Heart right ventricle (tissue), 16 donors: ENCODE measurements around the gene GTF2I. TPM values are rescaled to one million over a fixed set of nuclear protein-coding genes. Genes with fewer than 3 reads are reported as not detected.
A peak's percentile ranks its signal among the peaks of the same experiment; 100 is the strongest.
"Not testable (repeated sequence)": the region's sequence is repeated elsewhere in the genome, so short reads cannot be mapped to it uniquely, and the experiment has no call there.

Source experiments
- ATAC-seq, 8 donors: fragments of 200-7000 bp; cut with Tn5 transposase; one replicate each; pipeline ENCODE4 v1.9.1; 2020; ENCODE audit warnings: mild to moderate bottlenecking in 8 of 8, moderate library complexity in 8 of 8, moderate number of reproducible peaks in 1 of 8
- DNase-seq, 2 donors: peaks; one replicate each; pipeline ENCODE4 v3.0.0-alpha.2; 2020
- H3K27ac ChIP-seq, 10 donors: fragments of 200-600 bp; sonication (generic) in 2 of 10; one replicate each; pipeline versions ENCODE4 v1.5.0 to v1.8.0; 2020 to 2022; ENCODE audit warnings: mild to moderate bottlenecking in 3 of 10
- H3K27me3 ChIP-seq, 7 donors: fragments of 200-600 bp; one replicate each; pipeline ENCODE4 v1.8.0; 2021 to 2022; ENCODE audit warnings: mild to moderate bottlenecking in 2 of 7
- H3K36me3 ChIP-seq, 9 donors: fragments of 200-600 bp; sonication (generic) in 1 of 9; one replicate each; pipeline versions ENCODE4 v1.5.0 to v1.8.0; 2020 to 2022; ENCODE audit warnings: mild to moderate bottlenecking in 2 of 9
- H3K4me1 ChIP-seq, 9 donors: fragments of 200-600 bp; sonication (generic) in 1 of 9; one replicate each; pipeline versions ENCODE4 v1.5.0 to v1.8.0; 2020 to 2022; ENCODE audit warnings: mild to moderate bottlenecking in 4 of 9
- H3K4me3 ChIP-seq, 10 donors: fragments of 200-600 bp; sonication (generic) in 2 of 10; one replicate each; pipeline versions ENCODE4 v1.5.0 to v1.8.0; 2020 to 2022; ENCODE audit warnings: mild to moderate bottlenecking in 7 of 10, moderate library complexity in 2 of 10
- H3K9me3 ChIP-seq, 11 donors: fragments of 200-600 bp in 10 of 11; sonication (generic) in 2 of 11; one replicate each; pipeline versions ENCODE4 v1.5.0 to v1.8.0; 2013 to 2022; ENCODE audit warnings: mild to moderate bottlenecking in 2 of 11, control low read depth in 1 of 11, moderate library complexity in 1 of 11
- CTCF ChIP-seq, 9 donors: fragments of 200-600 bp; sonication (generic) in 2 of 9; IDR thresholded peaks; one replicate each; pipeline versions ENCODE4 v1.5.0 to v1.8.0; 2021 to 2022; ENCODE audit warnings: antibody characterized with exemption in 9 of 9, mild to moderate bottlenecking in 5 of 9, moderate library complexity in 1 of 9
- WGBS, 2 donors: extraction: QIAGEN DNeasy Blood & Tissue Kit; methylation state at CpG; one replicate each; pipeline ENCODE4 v1.1.7; 2013; ENCODE audit warnings: inconsistent platforms in 1 of 2; 5-methylcytosine and 5-hydroxymethylcytosine counted together
- intact Hi-C, 10 donors: fragments of 100-400 bp; cut with DNase I; formaldehyde crosslinking; loops; one replicate each; pipeline versions ENCODE4 v1.11.1 to v1.14.2; 2022
- polyA plus RNA-seq, 2 donors: library from polyadenylated mRNA; stranded (reverse); fragments of 200-250 nt; gene quantifications; one replicate each; pipeline ENCODE4 v1.2.3, GENCODE V29; 2013
- total RNA-seq, 10 donors: library from RNA; stranded (reverse); fragmentation: NEBNext Ultra II Directional in 3 of 10; extraction: Animal tissue kit (Norgen Biotek cat#: 25700) in 3 of 10; gene quantifications; one replicate each; pipeline versions ENCODE4 v1.2.1 to v1.2.4, GENCODE V29; 2021 to 2023
- donor health status: Arrhythmogenic right ventricular cardiomyopathy.
- donor health status: ischemic (EF 13 %, LVEDD 7.1; RV severe dilation, severe dysfunction).
- donor health status: healthy with polysubstance abuse.
- donor health status: DM: no; HTN: yes; CAD: no.
- donor health status: DM: no; HTN: no; CAD: no.
- donor health status: ischemic (EF 25% LVEDD 6.9; RV normal size, moderate dysfunction).
- donor health status: ischemic (EF 25% LVEDD 5.7; RV mildly dilated, moderate dysfunction).
- donor health status: healthy.
- donor health status: DM: yes; HTN: yes; CAD: no.
- donor health status: Ischemic cardiomyopathy.
- donor health status: ischemic (EF 35%, LVEDD 5.7; RV mildly dilated, moderate dysfunction).
- donor health status: nonischemic (EF 11% LVEDD 7.7; RV severe dilation, severe dysfunction).
- donor health status: DM: yes; HTN: yes; CAD: no.
- donor health status: PGD.
- donor health status: ischemic (EF 29% LVEDD 5.4; RV normal size, mild dysfunction).
- donor health status: nonischemic (EF 23%, LVEDD 6.1; RV moderate dilation, normal function).

GTF2I gene
- total and polyA plus RNA-seq, 12 donors: 18.9 to 152 (median 116) TPM

- 95 to 99% methylated on average over 7 of the region's 7 CpGs for WGBS, 2 donors
- DNase-seq: no peak
- intact Hi-C loops: loop anchor here in 2 of 10 donors (10.0 kb wide), 2 partner anchors 63 to 67 kb away; no protein-coding TSS in a partner anchor
- Histone ChIP-seq H3K4me3 (no peak overlapping the region), H3K4me1 (peaks cover 0 to 10% (median 4%) of the 10 kb centered on the region in 9 donors), H3K9me3 (no peaks in the 10 kb centered on the region), H3K27me3 (no peaks in the 10 kb centered on the region), H3K36me3 (no peaks in the 10 kb centered on the region), H3K27ac (no peak overlapping the region)
- TF ChIP-seq CTCF (IDR thresholded peaks at IDR 0.05): no peak
- no peak for ATAC-seq
These were observed 19.8 kb upstream of the GTF2I start for GRCh38 chr7:74637745-74638144.

- ATAC-seq: peak; percentile 39 to 90 (median 84)
- H3K9me3 ChIP-seq, H3K27me3 ChIP-seq, H3K36me3 ChIP-seq: not testable (repeated sequence)
- 1 to 2% methylated on average over 10 of the region's 11 CpGs for WGBS, 2 donors
- Histone ChIP-seq H3K27ac (peak overlapping the region in 9 of 10 donors; percentile 33 to 74 (median 63)), H3K4me3 (peak overlapping the region in 8 of 10 donors; percentile 11 to 50 (median 43)), H3K4me1 (peaks cover 0 to 20% (median 13%) of the 10 kb centered on the region in 9 donors)
- DNase-seq: peak; percentile 36 to 66
- intact Hi-C loops: loop anchor here in 3 of 10 donors (10.0 kb wide), 1 partner anchor 195 kb away; the partner anchor contains the start of gene GTF2IRD1 (in 3 of the 3)
These were observed 7.5 kb upstream of the GTF2I start for GRCh38 chr7:74650055-74650454.

GRCh38 chr7:74650493-74651132, 6.9 kb upstream of the GTF2I start:
- ATAC-seq: peak in 5 of 8 donors; percentile 18 to 57 (median 54)
- intact Hi-C loops: loop anchor here in 3 of 10 donors (10.0 kb wide), 1 partner anchor 196 kb away; the partner anchor contains the start of gene GTF2IRD1 (in 3 of the 3)
- H3K9me3 ChIP-seq, H3K36me3 ChIP-seq, DNase-seq, H3K27me3 ChIP-seq: not testable (repeated sequence)
- H3K27ac ChIP-seq: peak overlapping the region in 9 of 10 donors; percentile 16 to 74 (median 63)
- WGBS, 2 donors: 49 to 50% methylated on average over 6 of the region's 9 CpGs
- peaks cover 0 to 22% (median 14%) of the 10 kb centered on the region in 9 donors for H3K4me1 ChIP-seq
- peak overlapping the region in 7 of 10 donors; percentile 33 to 50 (median 44) for H3K4me3 ChIP-seq

GRCh38 chr7:74651133-74651504, 6.4 kb upstream of the GTF2I start:
- not testable (repeated sequence) for DNase-seq, H3K36me3 ChIP-seq, ATAC-seq, H3K4me3 ChIP-seq, H3K9me3 ChIP-seq, H3K27me3 ChIP-seq, H3K27ac ChIP-seq
- WGBS, 2 donors: 88 to 97% methylated on average over 12 of the region's 12 CpGs
- H3K4me1 ChIP-seq: peaks cover 0 to 27% (median 19%) of the 10 kb centered on the region in 9 donors
- intact Hi-C loops: loop anchor here in 3 of 10 donors (10.0 kb wide), 1 partner anchor 196 kb away; the partner anchor contains the start of gene GTF2IRD1 (in 3 of the 3)

GRCh38 chr7:74653686-74654181, 3.8 kb upstream of the GTF2I start:
- Histone ChIP-seq H3K9me3 (no peaks in the 10 kb centered on the region), H3K27ac (no peak overlapping the region), H3K27me3 (no peaks in the 10 kb centered on the region), H3K36me3 (no peaks in the 10 kb centered on the region), H3K4me1 (peaks cover 0 to 32% (median 23%) of the 10 kb centered on the region in 9 donors), H3K4me3 (no peak overlapping the region)
- intact Hi-C loops: loop anchor here in 3 of 10 donors (10.0 kb wide), 1 partner anchor 199 kb away; the partner anchor contains the start of gene GTF2IRD1 (in 3 of the 3)
- DNase-seq: no peak
- WGBS, 2 donors: 95 to 96% methylated on average over 11 of the region's 11 CpGs
- ATAC-seq: no peak
- TF ChIP-seq CTCF (IDR thresholded peaks at IDR 0.05): no peak
